ENCODE data around the gene FBXL19. TPM values are rescaled to one million over a fixed set of nuclear protein-coding genes. Genes with fewer than 3 reads are reported as not detected.

FBXL19 gene
- total and polyA plus RNA-seq, 9 of the 15 experiments (the other 6 are each of a cell fraction or from before 2014, with no cell fraction given), result 0.13 to 48.0 (median 13.5) TPM; not detected in 1

- TF ChIP-seq ZBTB2 (IDR thresholded peaks at IDR 0.05) (peak; percentile 91), AFF1 (IDR thresholded peaks at IDR 0.05; ENCODE audit: low read depth in 1 of 2, partially characterized antibody in 2 of 2) (no peak), DACH1 (IDR thresholded peaks at IDR 0.05; ENCODE audit: partially characterized antibody) (no peak), MAFF (IDR thresholded peaks at IDR 0.05; ENCODE audit: low read length) (no peak), SMARCA4 (IDR thresholded peaks at IDR 0.05) (no peak), DLX4 (CRISPR knock-in tag; IDR thresholded peaks at IDR 0.05) (no peak), ZNF609 (CRISPR knock-in tag; IDR thresholded peaks at IDR 0.05; ENCODE audit: borderline replicate concordance) (peak; percentile 96), MEIS2 (IDR thresholded peaks at IDR 0.05; ENCODE audit: partially characterized antibody) (no peak), HSF4 (CRISPR knock-in tag; IDR thresholded peaks at IDR 0.05; ENCODE audit: borderline replicate concordance) (no peak), FOXJ3 (CRISPR knock-in tag; IDR thresholded peaks at IDR 0.05) (no peak), ETV6 (IDR thresholded peaks at IDR 0.05; ENCODE audit: borderline replicate concordance in 1 of 2, low read depth in 2 of 2, low read length in 1 of 2) (no peak), ETV6 (CRISPR knock-in tag; IDR thresholded peaks at IDR 0.05; ENCODE audit: borderline replicate concordance) (peak; percentile 95; the same call in 1 of the 2 replicates), ZNF668 (CRISPR knock-in tag; IDR thresholded peaks at IDR 0.05) (peak; percentile 87; the same call in 1 of the 2 replicates), GTF2A2 (tag; IDR thresholded peaks at IDR 0.05) (no peak), GABPA (tag; conservative IDR thresholded peaks at IDR 0.05; ENCODE audit: low read depth) (peak; percentile 72), ZNF3 (CRISPR knock-in tag; IDR thresholded peaks at IDR 0.05) (no peak), ZNF184 (CRISPR knock-in tag; IDR thresholded peaks at IDR 0.05) (no peak)
Measured at GRCh38 chr16:30893744-30894539, 29.4 kb upstream of the FBXL19 start, which contains the start of gene BCL7C (continued).

Measured in K562 (cell line).